ENCODE data around the gene PPP2R5A. TPM values are rescaled to one million over a fixed set of nuclear protein-coding genes. Genes with fewer than 3 reads are reported as not detected.
"Not testable (repeated sequence)": the region's sequence is repeated elsewhere in the genome, so short reads cannot be mapped to it uniquely, and the experiment has no call there.

Gene PPP2R5A
- total RNA-seq, 1 experiment from 2014 or later = 30.4 TPM

DNA sequence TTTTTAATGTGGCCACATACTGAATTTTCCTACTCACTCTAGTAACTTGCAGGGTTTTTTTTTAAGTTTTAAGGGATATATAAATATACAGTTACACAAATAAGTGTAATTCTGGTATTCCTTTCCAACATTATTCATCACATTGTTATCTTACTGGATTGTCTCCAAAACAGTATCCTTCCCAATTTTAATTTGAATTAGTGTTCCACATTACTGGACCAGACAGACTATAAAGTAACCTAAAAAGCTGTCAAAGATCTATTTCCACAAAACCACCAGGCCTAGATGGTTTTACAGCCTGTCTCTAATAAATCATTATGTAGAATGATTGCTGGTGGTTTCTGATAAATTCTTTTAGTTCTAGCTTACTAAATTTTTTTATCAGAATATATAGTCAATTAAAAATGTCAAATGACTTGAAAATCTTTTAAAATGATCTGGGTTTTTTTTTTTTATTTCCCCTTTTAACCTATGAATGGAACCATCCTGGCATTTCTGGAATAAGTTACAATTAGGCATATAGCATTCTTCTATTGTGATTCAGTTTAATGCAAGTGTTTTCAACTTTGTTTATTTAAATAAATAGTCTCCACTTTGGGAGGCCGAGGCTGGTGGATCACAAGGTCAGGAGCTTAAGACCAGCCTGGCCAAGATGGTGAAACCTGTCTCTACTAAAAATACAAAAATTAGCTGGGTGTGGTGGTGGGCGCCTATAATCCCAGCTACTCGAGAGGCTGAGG, 70.2 kb downstream of the PPP2R5A start:
- DNase-seq (ENCODE audit: low read depth) = no peak

GRCh38 chr1:212359794-212360479, 74.7 kb downstream of the PPP2R5A start:
- no peak for DNase-seq (ENCODE audit: low read depth)

DNA sequence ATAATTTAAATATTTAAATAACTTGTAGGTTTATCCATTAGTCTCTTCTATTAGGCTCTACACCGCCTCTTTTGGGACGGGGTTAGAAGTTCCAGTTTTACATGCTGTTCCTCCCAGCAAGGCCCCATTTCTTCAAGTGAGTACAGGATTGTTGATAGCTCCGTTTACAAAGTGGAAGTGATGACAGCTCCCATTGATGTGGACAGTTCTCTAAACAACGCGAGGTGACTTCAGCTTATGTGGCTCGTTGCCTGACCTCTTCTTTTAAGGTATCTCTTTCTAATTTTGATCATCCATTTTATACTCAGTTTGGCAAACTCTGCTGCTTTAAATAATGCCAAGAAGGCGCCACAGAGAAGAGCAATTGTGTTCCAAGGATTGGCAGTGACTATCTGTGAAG, 79.8 kb downstream of the PPP2R5A start:
- no peak for DNase-seq (ENCODE audit: low read depth)

- peak; percentile 36 for DNase-seq (ENCODE audit: low read depth)
These were observed 81.7 kb downstream of the PPP2R5A start for GRCh38 chr1:212366901-212367300.

- no peak for DNase-seq (ENCODE audit: low read depth)
These were observed 82.4 kb downstream of the PPP2R5A start for GRCh38 chr1:212367474-212368072.

GRCh38 chr1:212368073-212368484, 82.9 kb downstream of the PPP2R5A start:
- DNase-seq (ENCODE audit: low read depth) = peak; percentile 68

GRCh38 chr1:212375986-212376385, 90.8 kb downstream of the PPP2R5A start:
- no peak for DNase-seq (ENCODE audit: low read depth)

- no peak for DNase-seq (ENCODE audit: low read depth)
These were observed 92.4 kb downstream of the PPP2R5A start for GRCh38 chr1:212377644-212378043.

- DNase-seq (ENCODE audit: low read depth) = no peak
These were observed 94.2 kb downstream of the PPP2R5A start for GRCh38 chr1:212379366-212379765.

DNA sequence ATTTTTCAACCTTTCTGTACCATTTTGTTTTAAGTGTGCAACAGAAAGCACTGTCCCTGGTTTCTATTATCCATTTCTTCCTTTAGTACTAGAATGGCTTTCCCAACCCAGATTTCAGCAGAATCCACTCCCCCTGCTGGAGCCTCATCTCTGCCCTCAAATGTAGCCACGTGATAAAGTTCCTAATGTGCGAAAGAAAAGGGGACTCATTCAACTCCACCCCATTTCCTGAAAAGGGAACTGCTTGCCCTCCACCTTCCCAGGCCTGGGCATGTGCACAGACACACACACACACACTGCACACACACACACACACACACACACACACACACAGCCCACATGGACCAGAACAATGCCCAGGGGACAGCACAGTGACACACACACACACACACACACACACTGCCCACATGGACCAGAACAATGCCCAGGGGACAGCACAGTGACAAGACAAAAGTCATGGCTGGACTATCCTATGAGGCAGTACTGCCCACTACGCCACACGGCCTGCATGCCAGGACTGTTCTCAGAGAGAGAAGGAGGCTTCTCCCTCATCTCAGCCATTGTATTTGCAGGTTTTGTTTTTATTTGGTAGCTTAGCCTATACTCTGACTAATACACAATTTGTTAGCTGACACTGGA, 96.3 kb downstream of the PPP2R5A start:
- DNase-seq (ENCODE audit: low read depth) = no peak

- DNase-seq (ENCODE audit: low read depth) = no peak
These were observed 100.8 kb downstream of the PPP2R5A start for GRCh38 chr1:212386029-212386428.

- no peak for DNase-seq (ENCODE audit: low read depth)
These were observed 103.9 kb downstream of the PPP2R5A start for GRCh38 chr1:212388985-212389716.

- not testable (repeated sequence) for DNase-seq (ENCODE audit: low read depth)
These were observed 110.6 kb downstream of the PPP2R5A start for GRCh38 chr1:212395678-212396437.

DNA sequence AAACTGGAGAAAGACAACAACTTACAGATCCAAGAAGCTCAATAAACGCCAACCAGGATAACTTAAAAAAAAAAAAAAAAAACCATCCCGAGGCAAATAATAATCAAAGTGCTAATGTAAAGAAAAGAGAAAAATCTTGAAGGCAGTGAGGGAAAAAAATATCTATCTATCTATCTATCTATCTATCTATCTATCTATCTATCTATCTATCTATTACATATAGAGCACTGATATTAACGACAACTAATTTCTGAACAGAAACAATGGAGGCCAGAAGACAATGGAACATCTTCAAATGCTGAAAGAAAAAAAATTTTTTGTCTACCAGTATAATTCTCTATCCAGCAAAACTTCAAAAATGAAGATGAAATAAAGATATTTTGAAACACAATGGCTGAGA, 111.4 kb downstream of the PPP2R5A start:
- DNase-seq (ENCODE audit: low read depth) = no peak

GRCh38 chr1:212397171-212397570, 112.0 kb downstream of the PPP2R5A start:
- DNase-seq (ENCODE audit: low read depth) = no peak

GRCh38 chr1:212401042-212401441, 115.8 kb downstream of the PPP2R5A start:
- no peak for DNase-seq (ENCODE audit: low read depth)

GRCh38 chr1:212401838-212402582, 116.8 kb downstream of the PPP2R5A start:
- DNase-seq (ENCODE audit: low read depth) = peak; percentile 51

DNA sequence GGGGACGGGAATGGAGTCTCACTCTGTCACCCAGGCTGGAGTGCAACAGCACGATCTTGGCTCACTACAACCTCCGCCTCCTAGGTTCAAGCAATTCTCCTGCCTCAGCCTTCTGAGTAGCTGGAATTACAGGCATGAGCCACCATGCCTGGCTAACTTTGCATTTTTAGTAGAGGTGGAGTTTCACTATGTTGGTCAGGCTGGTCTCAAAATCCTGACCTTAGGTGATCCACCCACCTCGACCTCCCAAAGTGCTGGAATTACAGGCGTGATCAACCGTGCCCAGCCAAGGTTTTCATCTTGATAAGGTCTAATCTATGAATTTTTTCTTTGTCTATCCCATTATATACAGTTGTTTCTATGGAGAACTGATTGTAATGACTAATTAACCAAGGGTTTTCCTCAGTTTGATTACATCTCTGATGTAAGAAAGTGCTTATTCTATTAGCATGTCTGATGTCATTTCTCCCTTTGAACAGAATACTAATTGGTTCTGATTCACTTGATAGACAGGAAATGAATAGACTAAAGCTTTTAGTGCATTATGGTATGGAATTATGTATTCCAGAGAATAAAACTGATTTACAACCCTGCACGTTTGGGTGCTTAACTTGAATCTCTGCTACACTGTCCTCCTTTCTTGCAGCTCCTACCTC, 117.6 kb downstream of the PPP2R5A start:
- DNase-seq (ENCODE audit: low read depth) = no peak

GRCh38 chr1:212410231-212410820, 125.1 kb downstream of the PPP2R5A start:
- DNase-seq (ENCODE audit: low read depth) = no peak

Measured in RPMI7951 (cell line).